Lower leg skin (tissue), 3 donors: ENCODE results near the gene SDK1.

Source experiments
- POLR2A ChIP-seq, 2 donors: fragments of 450-650 bp; IDR thresholded peaks; one replicate each; pipeline ENCODE4 v1.6.1; 2016 to 2017; ENCODE audit warnings: antibody characterized with exemption in 2 of 2, mild to moderate bottlenecking in 1 of 2, moderate library complexity in 1 of 2
- TF ChIP-seq, protein P1 (sequence below), 3 donors: fragments of 450-650 bp; IDR thresholded peaks; one replicate each; pipeline ENCODE4 v1.5.1; 2016; ENCODE audit warnings: antibody characterized with exemption in 3 of 3, mild to moderate bottlenecking in 3 of 3, moderate library complexity in 2 of 3

DNA sequence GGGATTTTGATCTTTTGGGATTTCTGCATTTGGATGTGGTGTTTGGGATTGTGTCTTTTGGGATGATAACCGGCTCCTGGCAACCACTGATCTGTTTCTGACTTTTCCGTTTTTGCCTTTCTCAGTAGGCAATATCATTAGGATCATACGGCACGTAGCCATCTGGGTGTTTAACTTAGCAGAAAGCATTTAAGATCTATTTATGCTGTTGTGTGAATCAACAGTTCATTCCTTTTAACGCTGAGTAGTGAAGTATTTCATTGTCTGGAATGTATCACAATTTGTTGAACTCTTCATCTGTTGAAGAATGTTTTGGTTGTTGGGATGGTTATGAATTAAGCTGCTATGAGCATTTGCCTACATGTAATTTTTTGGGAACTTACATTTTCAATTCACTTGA, 459.6 kb downstream of the SDK1 start:
- TF ChIP-seq, protein P1, sequence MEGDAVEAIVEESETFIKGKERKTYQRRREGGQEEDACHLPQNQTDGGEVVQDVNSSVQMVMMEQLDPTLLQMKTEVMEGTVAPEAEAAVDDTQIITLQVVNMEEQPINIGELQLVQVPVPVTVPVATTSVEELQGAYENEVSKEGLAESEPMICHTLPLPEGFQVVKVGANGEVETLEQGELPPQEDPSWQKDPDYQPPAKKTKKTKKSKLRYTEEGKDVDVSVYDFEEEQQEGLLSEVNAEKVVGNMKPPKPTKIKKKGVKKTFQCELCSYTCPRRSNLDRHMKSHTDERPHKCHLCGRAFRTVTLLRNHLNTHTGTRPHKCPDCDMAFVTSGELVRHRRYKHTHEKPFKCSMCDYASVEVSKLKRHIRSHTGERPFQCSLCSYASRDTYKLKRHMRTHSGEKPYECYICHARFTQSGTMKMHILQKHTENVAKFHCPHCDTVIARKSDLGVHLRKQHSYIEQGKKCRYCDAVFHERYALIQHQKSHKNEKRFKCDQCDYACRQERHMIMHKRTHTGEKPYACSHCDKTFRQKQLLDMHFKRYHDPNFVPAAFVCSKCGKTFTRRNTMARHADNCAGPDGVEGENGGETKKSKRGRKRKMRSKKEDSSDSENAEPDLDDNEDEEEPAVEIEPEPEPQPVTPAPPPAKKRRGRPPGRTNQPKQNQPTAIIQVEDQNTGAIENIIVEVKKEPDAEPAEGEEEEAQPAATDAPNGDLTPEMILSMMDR (IDR thresholded peaks at IDR 0.05) = no peak
- no peak for TF ChIP-seq POLR2A (IDR thresholded peaks at IDR 0.05)
